ENCODE measurements around the gene KMT2C.

- TF ChIP-seq ETV6 (CRISPR knock-in tag; conservative IDR thresholded peaks at IDR 0.05): no peak
- no peak for TF ChIP-seq ZFX (CRISPR knock-in tag; IDR thresholded peaks at IDR 0.05; ENCODE audit: low read depth)
- TF ChIP-seq SNRNP70 (IDR thresholded peaks at IDR 0.05; ENCODE audit: low read depth, low read length): no peak
- TF ChIP-seq GMEB1 (CRISPR knock-in tag; IDR thresholded peaks at IDR 0.05; ENCODE audit: borderline replicate concordance): no peak
- TF ChIP-seq CTCF (CRISPR knock-in tag; IDR thresholded peaks at IDR 0.05): no peak
- TF ChIP-seq BCL3 (CRISPR knock-in tag; IDR thresholded peaks at IDR 0.05): no peak
Observed at GRCh38 chr7:152148706-152149105, 287.1 kb downstream of the KMT2C start.
